ENCODE results near the gene EHMT1. TPM values are rescaled to one million over a fixed set of nuclear protein-coding genes. Genes with fewer than 3 reads are reported as not detected.
A peak's percentile ranks its signal among the peaks of the same experiment; 100 is the strongest.

EHMT1 gene
- total and polyA plus RNA-seq, 9 of the 15 experiments (the other 6 are each of a cell fraction or from before 2014, with no cell fraction given) = 2.2 to 76.0 (median 36.4) TPM

GRCh38 chr9:137873858-137874362 lies 255.1 kb downstream of the EHMT1 start (continued):
- TF ChIP-seq CEBPG (CRISPR knock-in tag; IDR thresholded peaks at IDR 0.05) = peak; percentile 85
- peak; percentile 49 to 79; a peak in 3 of 4 replicates for TF ChIP-seq CEBPG (tag; conservative IDR thresholded peaks at IDR 0.05 in 1 of 2, IDR thresholded peaks at IDR 0.05 in 1 of 2)
- 0 out of 2 replicates have a peak, but pooled peaks have one; percentile 38 for TF ChIP-seq EHMT2 (IDR thresholded peaks at IDR 0.05)
- TF ChIP-seq ATF3 (IDR thresholded peaks at IDR 0.05) = peak; percentile 62; the same call in 1 of the 2 replicates
- TF ChIP-seq ATF3 (CRISPR knock-in tag; conservative IDR thresholded peaks at IDR 0.05) = no peak
- TF ChIP-seq ZNF507 (tag; conservative IDR thresholded peaks at IDR 0.05) = no peak
- peak; percentile 92 for TF ChIP-seq MAFG (tag; conservative IDR thresholded peaks at IDR 0.05)
- no peak for TF ChIP-seq ZFP36 (IDR thresholded peaks at IDR 0.05; ENCODE audit: low read depth, low read length, partially characterized antibody)
- TF ChIP-seq ZNF324 (CRISPR knock-in tag; IDR thresholded peaks at IDR 0.05) = no peak
- TF ChIP-seq TRIM24 (IDR thresholded peaks at IDR 0.05) = peak; percentile 70 to 79; a peak in 3 of 4 replicates
- TF ChIP-seq ZNF316 (IDR thresholded peaks at IDR 0.05) = peak; percentile 98
- TF ChIP-seq POLR2A (conservative IDR thresholded peaks at IDR 0.05) = no peak
- TF ChIP-seq NCOA1 (IDR thresholded peaks at IDR 0.05; ENCODE audit: low read depth) = no peak
- TF ChIP-seq FIP1L1 (IDR thresholded peaks at IDR 0.05; ENCODE audit: low read depth, low read length, poor library complexity, severe bottlenecking) = no peak
- no peak for TF ChIP-seq ZNF232 (CRISPR knock-in tag; IDR thresholded peaks at IDR 0.05)
- TF ChIP-seq FOXK2 (conservative IDR thresholded peaks at IDR 0.05 in 1 of 2, IDR thresholded peaks at IDR 0.05 in 1 of 2; ENCODE audit: low read depth in 2 of 2) = no peak
- TF ChIP-seq MITF (IDR thresholded peaks at IDR 0.05) = no peak
